ENCODE measurements around the gene ACTL7B.
A peak's percentile ranks its signal among the peaks of the same experiment; 100 is the strongest.

GRCh38 chr9:108850293-108850897 is 5.4 kb downstream of the ACTL7B start:
- TF ChIP-seq, protein P1, sequence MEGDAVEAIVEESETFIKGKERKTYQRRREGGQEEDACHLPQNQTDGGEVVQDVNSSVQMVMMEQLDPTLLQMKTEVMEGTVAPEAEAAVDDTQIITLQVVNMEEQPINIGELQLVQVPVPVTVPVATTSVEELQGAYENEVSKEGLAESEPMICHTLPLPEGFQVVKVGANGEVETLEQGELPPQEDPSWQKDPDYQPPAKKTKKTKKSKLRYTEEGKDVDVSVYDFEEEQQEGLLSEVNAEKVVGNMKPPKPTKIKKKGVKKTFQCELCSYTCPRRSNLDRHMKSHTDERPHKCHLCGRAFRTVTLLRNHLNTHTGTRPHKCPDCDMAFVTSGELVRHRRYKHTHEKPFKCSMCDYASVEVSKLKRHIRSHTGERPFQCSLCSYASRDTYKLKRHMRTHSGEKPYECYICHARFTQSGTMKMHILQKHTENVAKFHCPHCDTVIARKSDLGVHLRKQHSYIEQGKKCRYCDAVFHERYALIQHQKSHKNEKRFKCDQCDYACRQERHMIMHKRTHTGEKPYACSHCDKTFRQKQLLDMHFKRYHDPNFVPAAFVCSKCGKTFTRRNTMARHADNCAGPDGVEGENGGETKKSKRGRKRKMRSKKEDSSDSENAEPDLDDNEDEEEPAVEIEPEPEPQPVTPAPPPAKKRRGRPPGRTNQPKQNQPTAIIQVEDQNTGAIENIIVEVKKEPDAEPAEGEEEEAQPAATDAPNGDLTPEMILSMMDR (IDR thresholded peaks at IDR 0.05; ENCODE audit: low read depth, low read length): peak; percentile 62
- TF ChIP-seq EZH2phosphoT487 (IDR thresholded peaks at IDR 0.05; ENCODE audit: low read depth): no peak

Measured in OCI-LY3 (cell line).